A549 (cell line): ENCODE results near the gene ARPC2. TPM values are rescaled to one million over a fixed set of nuclear protein-coding genes. Genes with fewer than 3 reads are reported as not detected.
A peak's percentile ranks its signal among the peaks of the same experiment; 100 is the strongest.

Experiments used
- ATAC-seq, 2 experiments: fragments of 200-7000 bp in 1 of 2; fragments of >200 bp in 1 of 2; cut with Nextera tagmentation in 1 of 2; cut with Tn5 transposase in 1 of 2; 3 replicates each; pipeline versions ENCODE4 v1.8.0 to v1.9.1; 2018 to 2020; ENCODE audit warnings: mild to moderate bottlenecking in 1 of 2, moderate library complexity in 1 of 2
- CTCF ChIA-PET: fragments of 300-600 bp; sonication (Branson Sonifier 250); formaldehyde crosslinking; extraction: SDS; loops from one replicate; lab custom pipeline; 2021; ENCODE audit warnings: antibody characterized with exemption, inconsistent platforms; lab: Yijun Ruan, JAX
- POLR2A ChIA-PET: fragments of 350-600 bp; formaldehyde crosslinking; extraction: SDS; loops from one replicate; lab custom pipeline; 2021; ENCODE audit warnings: antibody characterized with exemption, inconsistent platforms; lab: Yijun Ruan, JAX
- DNase-seq, 2 experiments: peaks; one replicate each; pipeline versions ENCODE4 v3.0.0 to v3.0.0-alpha.2; 2011 to 2016; ENCODE audit warnings: low read depth in 1 of 2, low spot score in 1 of 2
- FAIRE-seq: peaks from 2 replicates; lab custom pipeline; 2011; peaks lifted over from hg19 to GRCh38; lab: Jason Lieb, UNC
- H3K27ac ChIP-seq, 2 experiments: fragments of >200 bp; sonication (Bioruptor Twin); formaldehyde crosslinking; 3 replicates each; pipeline ENCODE4 v1.5.1; 2016 to 2017
- H3K4me1 ChIP-seq: fragments of >200 bp; sonication (Bioruptor Twin); formaldehyde crosslinking; 3 replicates; pipeline ENCODE4 v1.6.1; 2016
- H3K4me2 ChIP-seq: fragments of >200 bp; sonication (Bioruptor Twin); formaldehyde crosslinking; 3 replicates; pipeline ENCODE4 v1.6.1; 2016
- H3K4me3 ChIP-seq: fragments of >200 bp; sonication (Bioruptor Twin); formaldehyde crosslinking; 3 replicates; pipeline ENCODE4 v1.5.1; 2016
- H3K9me3 ChIP-seq: fragments of >200 bp; sonication (Bioruptor Twin); formaldehyde crosslinking; 3 replicates; pipeline ENCODE4 v1.6.1; 2016
- BHLHE40 ChIP-seq: IDR thresholded peaks from 2 replicates; pipeline ENCODE4 v1.6.1; 2012; ENCODE audit warnings: low read depth, low read length, inconsistent platforms
- CBX2 ChIP-seq: fragments of 200-600 bp; sonication (generic); IDR thresholded peaks from 2 replicates; pipeline ENCODE4 v1.6.1; 2016; ENCODE audit warnings: low read depth, mild to moderate bottlenecking, borderline replicate concordance
- CHD2 ChIP-seq: fragments of 150-350 bp; IDR thresholded peaks from 2 replicates; pipeline ENCODE4 v1.6.1; 2014; ENCODE audit warnings: low read length; ENCODE audit not compliant: partially characterized antibody
- CHD4 ChIP-seq: fragments of 200-600 bp; sonication (generic); IDR thresholded peaks from 2 replicates; pipeline ENCODE4 v1.6.1; 2016; ENCODE audit warnings: antibody characterized with exemption, mild to moderate bottlenecking, borderline replicate concordance
- E2F6 ChIP-seq: IDR thresholded peaks from 2 replicates; pipeline ENCODE4 v1.6.1; 2012; ENCODE audit warnings: low read depth, borderline replicate concordance
- EHF ChIP-seq: fragments of 250-450 bp; sonication (Bioruptor Pico); IDR thresholded peaks from 2 replicates; pipeline ENCODE4 v1.5.0; 2020; ENCODE audit warnings: mild to moderate bottlenecking
- EHMT2 ChIP-seq: fragments of 200-600 bp; sonication (generic); IDR thresholded peaks from 2 replicates; pipeline ENCODE4 v1.6.1; 2016; ENCODE audit warnings: antibody characterized with exemption, low read depth, mild to moderate bottlenecking, moderate library complexity
- ELK1 ChIP-seq: fragments of 150-350 bp; IDR thresholded peaks from 2 replicates; pipeline ENCODE4 v1.6.1; 2014; ENCODE audit warnings: low read depth, mild to moderate bottlenecking, low read length
- ESRRA ChIP-seq: fragments of 150-350 bp; IDR thresholded peaks from 2 replicates; pipeline ENCODE4 v1.6.1; 2014; ENCODE audit warnings: mild to moderate bottlenecking, low read length, borderline replicate concordance
- FOSB ChIP-seq: fragments of 250-450 bp; sonication (Bioruptor Pico); IDR thresholded peaks from 2 replicates; pipeline ENCODE4 v1.5.0; 2020; ENCODE audit warnings: mild to moderate bottlenecking, moderate library complexity
- GATA3 ChIP-seq: IDR thresholded peaks from 2 replicates; pipeline ENCODE4 v1.6.1; 2012; ENCODE audit warnings: borderline replicate concordance
- HEYL ChIP-seq: fragments of 250-450 bp; sonication (Bioruptor Pico); IDR thresholded peaks from 2 replicates; pipeline ENCODE4 v1.8.0; 2021; ENCODE audit warnings: mild to moderate bottlenecking, moderate library complexity
- MAFK ChIP-seq: fragments of 450-650 bp; IDR thresholded peaks from 2 replicates; pipeline ENCODE4 v1.6.1; 2014; ENCODE audit not compliant: partially characterized antibody
- MYC ChIP-seq: IDR thresholded peaks from 2 replicates; pipeline ENCODE4 v1.6.1; 2012; ENCODE audit warnings: mild to moderate bottlenecking, inconsistent platforms, low read length, improper control_type of control experiment, borderline replicate concordance
- PBX3 ChIP-seq: IDR thresholded peaks from 2 replicates; pipeline ENCODE4 v1.6.1; 2012
- PHF8 ChIP-seq: fragments of 200-600 bp; sonication (generic); IDR thresholded peaks from 2 replicates; pipeline ENCODE4 v1.6.1; 2016; ENCODE audit warnings: low read depth, mild to moderate bottlenecking, antibody characterized with exemption, moderate library complexity, borderline replicate concordance
- POLR2A ChIP-seq: IDR thresholded peaks from 2 replicates; pipeline ENCODE4 v1.6.1; 2012; ENCODE audit warnings: mild to moderate bottlenecking, low read length
- RCOR1 ChIP-seq: fragments of 150-350 bp; IDR thresholded peaks from 2 replicates; pipeline ENCODE4 v1.6.1; 2014; ENCODE audit warnings: antibody characterized with exemption, low read length, low read depth
- SMC3 ChIP-seq: fragments of >200 bp; sonication (Bioruptor Twin); formaldehyde crosslinking; IDR thresholded peaks from 3 replicates; pipeline ENCODE4 v1.6.1; 2018; ENCODE audit warnings: inconsistent platforms
- SREBF2 ChIP-seq: fragments of 450-650 bp; IDR thresholded peaks from 2 replicates; pipeline ENCODE4 v1.6.1; 2014; ENCODE audit warnings: mild to moderate bottlenecking, moderate library complexity
- ZC3H11A ChIP-seq: fragments of 450-650 bp; IDR thresholded peaks from 2 replicates; pipeline ENCODE4 v1.6.1; 2014; ENCODE audit warnings: antibody characterized with exemption, mild to moderate bottlenecking
- ZSCAN20 ChIP-seq: fragments of 250-450 bp; sonication (Bioruptor Pico); IDR thresholded peaks from 2 replicates; pipeline ENCODE4 v1.8.0; 2022; ENCODE audit warnings: mild to moderate bottlenecking, moderate library complexity
- WGBS: methylation state at CpG from one replicate; pipeline ENCODE4 v1.1.6; 2017; ENCODE audit errors: missing lambda C conversion rate; 5-methylcytosine and 5-hydroxymethylcytosine counted together
- polyA plus RNA-seq, 4 experiments: library from polyadenylated mRNA; depleted of rRNA in 3 of 4; stranded (reverse); fragments of >200 nt; fragmentation: RNase III in 1 of 4; extraction: RNeasy Plus Mini Kit Qiagen cat#74134 plus additional on column Dnase treatment in 1 of 4; gene quantifications; 2 replicates in 3 of 4; 3 replicates in 1 of 4; pipeline ENCODE4 v1.2.3, GENCODE V29; 2011 to 2017
- TF ChIP-seq, protein P1 (sequence below): fragments of >200 bp; sonication (Bioruptor Twin); formaldehyde crosslinking; IDR thresholded peaks from 3 replicates; pipeline ENCODE4 v1.6.1; 2016

Gene ARPC2
- polyA plus RNA-seq, 2 of the 4 experiments (the other 2 are of a cell fraction) = 263 to 374 TPM

DNA sequence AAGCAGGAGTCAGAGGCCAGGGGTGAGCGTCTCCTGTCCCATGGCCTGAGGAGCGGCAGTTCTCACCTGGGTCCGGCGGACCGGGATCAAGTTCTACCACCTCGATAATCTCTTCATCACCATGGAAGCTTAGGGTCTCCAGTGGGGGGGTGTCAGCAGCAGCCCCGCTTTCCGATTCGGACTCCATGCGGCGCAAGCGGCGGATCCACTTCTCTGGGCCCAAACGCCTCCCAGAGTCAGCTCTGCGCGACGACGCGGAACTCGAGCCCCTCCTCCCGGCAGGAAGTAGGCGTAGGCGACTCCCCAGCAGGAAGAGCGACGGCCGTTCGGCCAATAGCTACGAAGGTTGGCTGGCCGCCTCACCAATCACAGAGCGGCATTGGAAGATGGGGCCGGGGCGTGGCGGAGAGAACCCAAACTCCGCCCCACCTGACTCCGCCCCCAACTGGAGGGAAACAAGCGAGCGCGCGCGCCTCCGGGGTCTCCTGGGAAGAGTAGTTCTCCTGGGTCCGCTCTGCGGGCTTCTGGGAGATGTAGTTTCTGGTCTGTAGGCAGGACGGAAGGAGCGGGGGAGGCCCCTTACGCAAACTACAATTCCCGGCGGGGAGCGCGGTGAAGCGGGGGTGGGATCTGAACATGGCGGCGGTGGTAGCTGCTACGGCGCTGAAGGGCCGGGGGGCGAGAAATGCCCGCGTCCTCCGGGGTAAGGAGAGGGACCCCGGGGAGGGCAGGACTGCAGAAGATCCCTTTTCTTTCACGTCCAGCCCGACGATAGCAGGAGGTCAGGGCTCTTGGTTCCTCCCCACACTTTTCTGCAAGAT lies 53.1 kb downstream of the ARPC2 start, which contains the start of the genes AAMP and PNKD (continued):
- TF ChIP-seq, protein P1, sequence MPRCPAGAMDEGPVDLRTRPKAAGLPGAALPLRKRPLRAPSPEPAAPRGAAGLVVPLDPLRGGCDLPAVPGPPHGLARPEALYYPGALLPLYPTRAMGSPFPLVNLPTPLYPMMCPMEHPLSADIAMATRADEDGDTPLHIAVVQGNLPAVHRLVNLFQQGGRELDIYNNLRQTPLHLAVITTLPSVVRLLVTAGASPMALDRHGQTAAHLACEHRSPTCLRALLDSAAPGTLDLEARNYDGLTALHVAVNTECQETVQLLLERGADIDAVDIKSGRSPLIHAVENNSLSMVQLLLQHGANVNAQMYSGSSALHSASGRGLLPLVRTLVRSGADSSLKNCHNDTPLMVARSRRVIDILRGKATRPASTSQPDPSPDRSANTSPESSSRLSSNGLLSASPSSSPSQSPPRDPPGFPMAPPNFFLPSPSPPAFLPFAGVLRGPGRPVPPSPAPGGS = 0 out of 3 replicates have a peak, but pooled peaks have one; percentile 47
- TF ChIP-seq POLR2A = peak; percentile 75
- peak; percentile 91 for TF ChIP-seq PHF8

GRCh38 chr2:218270721-218271486 lies 53.9 kb downstream of the ARPC2 start:
- ATAC-seq = 0 out of 6 replicates have a peak, but pooled peaks of 1 of the 2 experiments have one; percentile 0
- POLR2A ChIA-PET = interaction anchor here (0.7 to 1.6 kb wide), 8 partner anchors 12 to 125 kb away, joined by 3 to 6 read pairs (median 4); partner anchors contain the start of gene CATIP
- peaks cover 25% of the 10 kb centered on the region for H3K4me1 ChIP-seq
- WGBS = 2% methylated on average over 23 of the region's 23 CpGs
- TF ChIP-seq E2F6 (no peak), SREBF2 (no peak), ESRRA (0 out of 2 replicates have a peak, but pooled peaks have one; percentile 2), ELK1 (no peak), PBX3 (no peak), EHF (no peak), MYC (no peak), ZC3H11A (no peak)
- TF ChIP-seq, protein P1 = no peak
- TF ChIP-seq, all 56 proteins: peak for 1
- H3K27ac ChIP-seq = peak overlapping the region; percentile 89 to 92
- DNase-seq (no peak), FAIRE-seq (no peak)
- CTCF ChIA-PET = interaction anchor here (0.7 to 6.5 kb wide), 16 partner anchors 13 to 223 kb away, joined by 3 to 105 read pairs (median 6); partner anchors contain the start of gene CATIP
- H3K4me3 ChIP-seq = peak overlapping the region; percentile 97
- H3K9me3 ChIP-seq = no peaks in the 10 kb centered on the region
- peak overlapping the region; percentile 100 for H3K4me2 ChIP-seq

GRCh38 chr2:218271487-218271797 lies 54.5 kb downstream of the ARPC2 start:
- POLR2A ChIA-PET = interaction anchor here (1.3 kb wide), 1 partner anchor 99 kb away, joined by 3 read pairs; no protein-coding TSS in a partner anchor
- DNase-seq (no peak), ATAC-seq (no peak), FAIRE-seq (no peak)
- Histone ChIP-seq H3K27ac (peak overlapping the region; percentile 89 to 92; a peak in 5 of 6 replicates), H3K9me3 (no peaks in the 10 kb centered on the region), H3K4me3 (peak overlapping the region; percentile 97), H3K4me1 (peaks cover 25% of the 10 kb centered on the region), H3K4me2 (peak overlapping the region; percentile 100)
- WGBS = 25% methylated on average over 4 of the region's 4 CpGs
- CTCF ChIA-PET = interaction anchor here (0.6 to 6.5 kb wide), 23 partner anchors 10 to 375 kb away, joined by 3 to 105 read pairs (median 4); partner anchors contain the start of gene CATIP
- TF ChIP-seq HEYL = no peak
- TF ChIP-seq CBX2 = no peak
- TF ChIP-seq E2F6 = no peak
- TF ChIP-seq POLR2A = no peak
- TF ChIP-seq SMC3 = no peak
- no peak for TF ChIP-seq ZC3H11A
- TF ChIP-seq FOSB = no peak
- no peak for TF ChIP-seq ZSCAN20 (CRISPR knock-in tag)
- no peak for TF ChIP-seq BHLHE40
- no peak for TF ChIP-seq SREBF2
- no peak for TF ChIP-seq CHD4
- TF ChIP-seq CHD2 = no peak
- no peak for TF ChIP-seq MAFK
- no peak for TF ChIP-seq GATA3
- no peak for TF ChIP-seq RCOR1
- TF ChIP-seq EHMT2 = no peak
